Measurements from ENCODE around the gene XRCC3. TPM values are rescaled to one million over a fixed set of nuclear protein-coding genes. Genes with fewer than 3 reads are reported as not detected.

Gene XRCC3
- total and polyA plus RNA-seq, 2 of the 8 experiments (the other 6 are each of a cell fraction or from before 2014, with no cell fraction given) = 36.9 to 41.8 TPM

- no peak for TF ChIP-seq POLR2A (IDR thresholded peaks at IDR 0.05; ENCODE audit: control extremely low read depth in 1 of 2, low read depth in 2 of 2, low read length in 2 of 2)
- no peak for TF ChIP-seq BACH1 (IDR thresholded peaks at IDR 0.05; ENCODE audit: low read length)
- no peak for TF ChIP-seq CTBP2 (IDR thresholded peaks at IDR 0.05; ENCODE audit: borderline replicate concordance, insufficient read depth, insufficient read length, low read length)
Observed at GRCh38 chr14:103650213-103650612, 65.0 kb downstream of the XRCC3 start (continued).

Measured in H1 (cell line).